ENCODE results near the gene ETV6.
"Not testable (repeated sequence)": the region's sequence is repeated elsewhere in the genome, so short reads cannot be mapped to it uniquely, and the experiment has no call there.

ETV6 gene

DNA sequence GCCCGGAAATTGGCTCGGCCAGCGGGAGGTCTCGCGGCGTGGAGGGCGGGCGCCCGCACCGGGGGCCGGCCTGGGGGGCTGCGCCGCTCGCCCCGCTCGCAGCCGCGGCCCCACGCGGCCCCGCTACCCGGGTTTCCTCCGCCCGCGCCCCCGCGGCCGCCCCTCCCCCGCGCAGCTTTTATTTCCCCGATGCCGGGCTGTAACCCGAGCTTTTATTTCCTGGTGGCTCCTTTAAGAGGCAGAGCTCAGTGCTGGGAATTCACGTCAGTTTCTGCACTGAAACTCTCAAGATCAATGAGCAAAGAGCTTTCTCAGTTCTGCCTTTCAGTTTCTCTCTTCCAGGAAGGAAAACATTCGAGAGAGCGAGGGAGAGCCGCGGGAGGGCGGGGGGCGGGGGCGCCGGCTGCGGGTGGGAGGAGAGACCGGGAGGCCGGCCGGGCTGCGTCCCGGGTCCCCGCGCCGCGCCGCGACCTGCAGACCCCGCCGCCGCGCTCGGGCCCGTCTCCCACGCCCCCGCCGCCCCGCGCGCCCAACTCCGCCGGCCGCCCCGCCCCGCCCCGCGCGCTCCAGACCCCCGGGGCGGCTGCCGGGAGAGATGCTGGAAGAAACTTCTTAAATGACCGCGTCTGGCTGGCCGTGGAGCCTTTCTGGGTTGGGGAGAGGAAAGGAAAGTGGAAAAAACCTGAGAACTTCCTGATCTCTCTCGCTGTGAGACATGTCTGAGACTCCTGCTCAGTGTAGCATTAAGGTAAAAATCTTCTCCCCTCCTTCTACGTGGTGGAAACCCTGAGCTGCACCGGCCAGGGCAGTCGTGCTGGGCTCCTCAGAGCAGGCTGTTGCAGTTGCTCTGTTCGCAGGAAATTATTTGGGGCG lies at the start of gene ETV6:
TSS of gene ETV6 (plus strand) at position 262 of the 873 bp plus-strand sequence. CDS start at position 716, 454 bp downstream.
- peak; percentile 87 for DNase-seq

- DNase-seq, result no peak
Observed at GRCh38 chr12:11600199-11600598, 49.3 kb upstream of the ETV6 start.

- DNase-seq, result no peak
Observed at GRCh38 chr12:11601647-11602046, 47.8 kb upstream of the ETV6 start.

- DNase-seq, result no peak
Observed at GRCh38 chr12:11607313-11608081, 42.0 kb upstream of the ETV6 start.

- no peak for DNase-seq
Observed at GRCh38 chr12:11609045-11609444, 40.4 kb upstream of the ETV6 start.

GRCh38 chr12:11615481-11615880 lies 34.0 kb upstream of the ETV6 start:
- no peak for DNase-seq

DNA sequence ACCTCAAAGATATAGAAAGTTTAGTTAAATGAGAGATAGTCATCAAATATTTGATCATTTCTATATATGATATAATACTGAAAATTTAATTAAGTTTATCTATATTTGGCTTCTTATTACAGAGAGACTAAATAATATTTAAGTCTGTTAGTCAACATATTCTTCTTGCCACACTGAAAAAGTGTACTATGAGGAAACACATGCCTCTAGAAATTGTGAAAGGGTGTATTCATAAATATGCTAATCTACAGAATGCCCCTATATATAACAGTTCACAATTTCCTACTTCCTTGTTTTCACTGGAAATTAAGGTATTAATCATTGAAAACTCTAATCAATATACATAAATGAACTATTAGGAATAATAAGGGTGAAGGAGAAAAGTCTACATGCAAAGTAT lies 31.4 kb upstream of the ETV6 start:
- DNase-seq, result no peak

DNA sequence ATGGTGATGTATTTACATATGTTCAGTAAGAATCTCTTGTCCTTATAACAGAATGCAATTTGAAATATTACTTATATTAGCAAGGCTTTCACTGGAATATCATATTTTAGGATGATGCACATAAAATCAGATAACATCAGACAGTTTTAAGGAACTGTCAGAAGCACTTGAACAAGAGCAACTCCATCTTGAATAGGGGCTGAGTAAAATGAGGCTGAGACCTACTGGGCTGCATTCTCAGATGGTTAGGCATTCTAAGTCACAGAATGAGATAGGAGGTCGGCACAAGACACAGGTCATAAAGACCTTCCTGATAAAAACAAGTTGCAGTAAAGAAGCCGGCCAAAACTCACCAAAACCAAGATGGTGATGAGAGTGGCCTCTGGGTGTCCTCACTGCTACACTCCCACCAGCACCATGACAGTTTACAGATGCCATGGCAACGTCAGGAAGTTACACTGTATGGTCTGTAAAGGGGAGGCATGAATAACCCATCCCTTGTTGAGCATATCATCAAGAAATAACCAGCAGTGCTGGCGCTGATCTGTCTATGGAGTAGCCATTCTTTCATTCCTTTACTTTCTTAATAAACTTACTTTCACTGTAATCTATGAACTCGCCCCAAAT lies 27.6 kb upstream of the ETV6 start:
- DNase-seq, result peak; percentile 7

DNA sequence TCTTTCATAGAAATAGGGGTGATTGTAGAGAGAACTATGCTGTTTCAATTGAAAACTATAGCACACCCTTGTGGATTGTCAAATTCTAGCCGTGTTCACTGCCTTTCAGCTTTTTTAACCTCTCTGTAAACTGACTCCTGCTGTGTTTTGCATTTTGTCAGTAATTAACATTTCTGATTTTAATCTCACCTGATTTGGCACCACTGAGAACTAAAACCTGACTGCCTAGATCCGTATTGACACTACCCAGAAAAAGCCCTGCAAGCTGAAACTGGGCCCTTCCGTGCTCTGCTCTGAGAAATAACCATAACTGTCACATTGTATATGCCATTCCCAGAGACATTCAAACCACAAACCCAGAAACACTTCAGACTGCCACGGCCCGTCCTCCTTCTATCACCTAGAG lies 26.6 kb upstream of the ETV6 start:
- DNase-seq, result no peak

- DNase-seq, result no peak
Observed at GRCh38 chr12:11623382-11623781, 26.1 kb upstream of the ETV6 start.

DNA sequence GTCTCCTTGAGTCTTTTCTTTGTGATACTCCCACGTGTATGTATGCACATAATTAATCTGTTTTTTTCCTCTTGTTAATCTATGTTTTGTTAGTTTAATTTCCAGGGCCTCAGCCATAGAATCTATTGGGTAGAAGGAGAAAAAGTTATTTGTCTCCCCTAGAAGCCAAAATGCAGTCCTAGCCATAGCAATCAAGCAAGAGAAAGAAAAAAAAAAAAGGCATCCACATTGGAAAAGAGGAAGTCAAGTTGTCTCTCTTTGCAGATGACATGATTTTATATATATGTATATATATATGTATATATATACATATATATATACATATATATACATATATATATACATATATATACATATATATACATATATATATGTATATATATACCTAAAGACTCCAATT lies 25.4 kb upstream of the ETV6 start:
- no peak for DNase-seq

DNA sequence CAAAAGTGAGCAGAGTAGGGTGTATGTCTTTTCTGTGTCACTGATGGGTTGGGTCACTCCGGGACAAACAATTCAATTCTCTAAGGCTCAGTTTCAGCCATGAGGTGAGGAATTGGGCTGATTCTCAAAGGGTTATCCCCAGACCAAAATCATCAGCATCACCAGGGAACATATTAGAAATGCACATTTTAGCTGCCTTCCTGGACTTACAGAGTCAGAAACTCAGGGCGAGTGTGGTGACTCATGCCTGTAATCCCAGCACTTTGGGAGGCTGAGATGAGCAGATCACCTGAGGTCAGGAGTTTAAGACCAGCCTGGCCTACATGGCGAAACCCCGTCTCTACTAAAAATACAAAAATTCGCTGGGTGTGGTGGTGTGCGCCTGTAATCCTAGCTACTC lies 21.8 kb upstream of the ETV6 start:
- not testable (repeated sequence) for DNase-seq

- DNase-seq, result no peak
Observed at GRCh38 chr12:11628353-11628752, 21.1 kb upstream of the ETV6 start.

DNA sequence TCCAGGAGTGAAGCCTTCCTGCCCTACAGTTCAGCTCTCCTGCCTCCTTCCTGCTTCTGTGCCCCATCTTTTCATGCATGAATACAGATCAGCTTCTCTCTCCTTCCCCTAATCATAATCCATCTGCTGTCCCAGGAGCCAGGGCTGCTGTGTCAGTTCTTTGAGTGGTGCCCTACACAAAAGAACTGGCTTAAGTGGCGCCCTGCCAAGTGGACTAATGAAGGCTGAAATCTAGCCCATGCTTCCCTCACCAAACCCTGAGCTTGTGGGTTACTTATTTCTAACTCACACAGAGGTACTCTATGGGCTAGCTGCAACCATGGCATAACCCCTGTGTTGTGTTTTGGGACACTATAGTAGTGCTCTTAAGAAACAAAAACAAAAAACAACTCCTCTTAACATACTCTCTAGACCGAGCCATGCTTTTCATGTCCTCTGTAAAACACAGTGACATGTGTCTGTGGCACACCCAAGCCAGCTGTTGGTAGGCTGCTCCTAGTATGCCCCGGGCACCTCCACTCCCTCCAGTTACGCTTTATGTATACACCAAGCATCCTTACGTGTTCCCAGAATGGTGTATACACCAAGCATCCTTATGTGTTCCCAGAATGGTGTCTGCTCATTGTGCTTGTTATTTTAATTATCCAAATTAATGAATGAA lies 19.3 kb upstream of the ETV6 start:
- DNase-seq, result no peak

- DNase-seq, result no peak
Observed at GRCh38 chr12:11631288-11631687, 18.2 kb upstream of the ETV6 start.

GRCh38 chr12:11631881-11632280 lies 17.6 kb upstream of the ETV6 start:
- DNase-seq, result not testable (repeated sequence)

GRCh38 chr12:11633968-11634367 lies 15.5 kb upstream of the ETV6 start:
- DNase-seq, result no peak

DNA sequence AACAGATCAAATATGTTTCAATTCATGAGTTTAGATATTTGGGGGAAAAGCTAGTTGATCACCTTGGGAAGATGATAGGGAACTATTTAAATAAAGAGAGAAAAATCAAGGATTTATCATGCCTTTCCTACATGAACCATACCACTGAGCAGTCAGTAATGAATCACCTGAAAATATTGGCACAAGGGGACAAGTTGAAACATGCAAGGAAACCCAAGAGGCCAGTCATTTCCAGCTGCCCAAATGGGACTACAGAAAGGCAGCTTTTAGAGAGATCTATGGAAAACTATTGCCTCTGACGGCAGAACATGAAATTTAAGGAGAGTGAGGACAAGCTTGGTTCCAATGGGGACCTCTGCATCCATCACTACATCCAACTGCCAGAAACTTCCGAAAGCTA lies 14.1 kb upstream of the ETV6 start:
- DNase-seq, result no peak

DNA sequence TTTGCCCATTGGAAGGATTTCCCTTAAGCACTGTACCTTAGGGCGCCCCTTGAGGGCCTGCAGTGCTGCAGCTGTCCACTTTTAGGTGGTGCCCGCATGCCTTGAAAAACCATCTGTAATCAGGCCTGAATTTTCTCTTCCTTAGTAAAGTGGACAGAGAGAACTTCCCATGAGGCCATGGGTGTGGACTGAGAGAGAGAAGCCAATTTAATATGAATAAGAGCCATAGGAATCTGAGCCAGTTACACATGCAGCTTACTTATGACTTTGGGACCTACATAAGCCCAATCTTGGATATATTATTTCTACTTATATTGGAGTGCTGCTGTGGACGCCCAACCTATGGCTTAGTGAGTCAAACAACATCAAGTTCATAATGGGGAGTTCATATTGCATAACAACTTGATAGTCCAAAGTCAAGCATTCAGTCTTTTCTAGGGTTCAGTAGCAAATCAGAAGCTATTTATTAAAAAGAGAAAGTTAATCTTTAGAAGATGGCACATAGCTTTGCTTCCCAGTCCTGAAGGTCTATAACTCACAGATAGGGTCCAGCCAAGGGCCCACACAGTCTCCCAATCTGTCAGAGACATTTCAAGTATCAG lies 11.1 kb upstream of the ETV6 start:
- no peak for DNase-seq

GRCh38 chr12:11639454-11639853 lies 10.0 kb upstream of the ETV6 start:
- no peak for DNase-seq

GRCh38 chr12:11641522-11641921 lies 8.0 kb upstream of the ETV6 start:
- DNase-seq, result no peak

- DNase-seq, result no peak
Observed at GRCh38 chr12:11642785-11643184, 6.7 kb upstream of the ETV6 start.

DNA sequence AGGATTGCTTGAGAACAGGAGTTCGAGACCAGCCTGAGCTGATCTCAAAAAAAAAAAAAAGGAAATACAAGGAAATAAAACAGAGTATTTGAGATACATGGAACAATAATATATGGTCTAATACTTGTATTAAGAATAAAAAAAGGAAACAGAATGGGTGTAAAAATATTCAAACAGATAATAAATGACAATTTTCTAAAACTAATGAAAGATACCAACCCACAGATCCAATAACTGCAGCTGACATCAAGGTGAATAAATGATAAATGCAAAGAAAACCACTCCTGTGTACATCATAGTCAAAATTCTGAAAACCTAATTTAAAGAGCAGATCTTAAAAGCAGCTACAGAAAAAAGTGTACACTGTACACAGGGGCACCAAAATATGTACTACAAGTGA lies 4.1 kb upstream of the ETV6 start:
- DNase-seq, result no peak

Data from activated CD4-positive, alpha-beta T cell treated with anti-CD3 and anti-CD28 coated beads for 48 hours (primary cell).